NCI-H524 treated with DMSO at 0.1 percent for 48 hours (cell line): ENCODE results near the gene EIF3B.
"Not testable (repeated sequence)": the region's sequence is repeated elsewhere in the genome, so short reads cannot be mapped to it uniquely, and the experiment has no call there.

Experiments used
- DNase-seq: peaks from one replicate; lab custom pipeline; 2025; lab: John Stamatoyannopoulos, UW

The EIF3B gene

DNA sequence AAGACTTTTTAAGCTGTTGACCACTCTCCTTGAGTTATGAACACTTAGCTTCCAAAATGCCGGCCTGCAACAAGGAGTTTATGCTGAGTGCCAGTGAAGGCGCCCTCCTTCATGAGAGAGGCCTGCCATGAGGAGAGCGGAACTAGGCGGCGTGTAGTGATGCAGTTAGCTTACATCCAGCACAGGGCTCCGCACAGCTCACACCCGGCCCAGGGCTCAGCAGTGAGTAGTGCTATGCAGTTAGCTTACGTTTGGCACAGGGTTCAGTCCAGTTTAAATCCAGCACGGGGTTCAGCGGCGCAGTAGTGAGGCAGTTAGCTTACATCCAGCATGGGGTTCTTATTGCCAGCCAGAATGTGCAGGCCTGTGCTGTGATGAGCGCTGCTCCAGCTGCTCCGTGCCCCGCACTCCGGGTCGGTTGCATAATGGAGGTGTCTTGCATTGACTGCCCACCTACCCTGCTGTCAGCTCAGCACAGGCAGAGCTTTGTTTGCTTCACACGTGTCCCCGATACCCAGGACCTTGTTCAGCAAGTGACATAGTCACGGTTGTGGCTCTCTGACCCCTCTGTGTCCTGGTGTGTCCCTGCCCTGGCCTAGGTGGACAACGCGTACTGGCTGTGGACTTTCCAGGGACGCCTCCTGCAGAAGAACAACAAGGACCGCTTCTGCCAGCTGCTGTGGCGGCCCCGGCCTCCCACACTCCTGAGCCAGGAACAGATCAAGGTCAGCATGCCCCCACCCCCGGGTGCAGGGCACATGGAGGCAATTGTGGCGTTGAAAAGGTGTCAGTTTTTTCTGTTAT lies 21.9 kb downstream of the EIF3B start:
- DNase-seq, result no peak

GRCh38 chr7:2377492-2377891 lies 22.9 kb downstream of the EIF3B start:
- DNase-seq, result not testable (repeated sequence)

DNA sequence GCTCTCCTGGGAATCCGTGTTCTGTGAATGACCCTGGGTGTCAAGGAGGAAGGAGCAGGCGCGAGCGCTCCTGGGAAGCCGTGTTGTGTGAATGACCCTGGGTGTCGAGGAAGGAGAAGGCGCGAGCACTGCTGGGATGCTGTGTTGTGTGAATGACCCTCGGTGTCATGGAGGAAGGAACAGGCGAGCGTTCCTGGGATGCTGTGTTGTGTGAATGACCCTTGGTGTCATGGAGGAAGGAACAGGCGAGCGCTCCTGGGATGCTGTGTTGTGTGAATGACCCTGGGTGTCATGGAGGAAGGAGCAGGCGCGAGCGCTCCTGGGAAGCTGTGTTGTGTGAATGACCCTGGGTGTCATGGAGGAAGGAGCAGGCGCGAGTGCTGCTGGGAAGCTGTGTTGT lies 23.5 kb downstream of the EIF3B start:
- DNase-seq, result not testable (repeated sequence)

- no peak for DNase-seq
These were observed 24.5 kb downstream of the EIF3B start for GRCh38 chr7:2379161-2379560.

DNA sequence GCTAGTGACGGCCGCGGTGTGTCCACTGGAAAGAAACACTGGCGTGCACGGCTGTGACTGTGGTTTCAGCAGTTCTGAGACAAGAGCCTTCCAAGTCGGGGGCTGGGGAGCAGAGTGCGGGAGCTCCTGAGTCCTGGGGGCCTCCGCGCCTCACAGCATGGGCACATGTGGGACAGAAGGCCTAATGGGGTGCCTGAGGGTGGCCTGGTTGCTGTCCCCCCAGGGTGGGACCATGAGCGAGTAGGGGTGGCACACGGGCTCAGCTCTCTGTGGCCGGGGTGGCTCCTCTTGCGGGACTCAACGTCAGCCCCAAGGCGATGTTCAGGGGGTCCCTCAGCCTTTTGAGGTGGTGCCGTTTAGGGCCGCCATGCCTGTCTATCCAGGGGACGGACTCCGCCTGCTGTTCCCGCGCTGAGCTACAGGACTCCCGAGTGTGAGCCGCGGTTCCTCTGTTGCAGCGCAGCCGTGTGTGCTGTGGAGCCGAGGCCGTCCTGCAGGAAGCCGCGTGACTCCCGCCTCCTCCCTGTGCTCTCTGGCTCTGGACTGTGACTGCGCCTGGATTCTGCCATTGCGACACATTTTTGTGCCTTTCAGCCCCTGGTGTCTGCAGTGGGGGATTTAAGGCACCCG lies 25.3 kb downstream of the EIF3B start:
- DNase-seq, result no peak

DNA sequence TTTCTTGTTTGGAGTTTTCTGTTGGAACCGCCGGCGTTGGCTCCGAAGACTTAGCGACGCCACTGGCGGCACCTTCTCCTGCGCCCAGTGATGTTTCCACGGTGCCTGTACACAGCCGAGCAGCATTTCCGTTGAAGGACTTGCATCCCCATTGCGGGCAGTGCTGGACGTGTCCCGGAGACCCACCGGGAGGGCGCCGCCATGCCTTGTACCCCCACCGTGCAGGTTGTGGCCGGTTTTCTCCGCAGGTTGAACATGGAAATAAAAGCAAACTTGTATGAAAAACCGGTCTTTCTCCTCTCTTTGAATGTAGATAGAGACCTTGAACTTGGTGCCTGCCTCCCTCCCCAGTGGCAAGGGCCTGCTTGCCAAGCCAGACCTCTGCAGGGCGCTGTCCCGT lies 25.8 kb downstream of the EIF3B start:
- DNase-seq, result no peak

DNA sequence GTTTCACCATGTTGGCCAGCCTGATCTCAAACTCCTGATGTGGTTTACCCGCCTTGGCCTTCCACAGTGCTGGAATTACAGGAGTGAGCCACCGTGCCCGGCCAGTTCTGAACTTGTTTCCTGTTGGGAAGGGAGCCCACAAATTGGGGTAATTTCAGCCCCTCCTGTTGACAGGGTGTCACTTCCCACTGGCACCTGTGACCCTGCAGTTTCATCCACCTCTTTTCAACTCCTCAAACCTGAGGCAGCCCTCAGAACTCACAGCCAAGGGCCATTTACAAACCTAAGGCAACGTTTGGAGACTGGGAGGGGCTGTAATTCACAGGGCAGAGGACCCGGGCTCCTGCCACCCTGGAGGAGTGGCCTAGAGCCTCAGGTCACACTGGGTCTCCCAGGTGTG lies 26.6 kb downstream of the EIF3B start:
- no peak for DNase-seq

- DNase-seq, result no peak
These were observed 27.4 kb downstream of the EIF3B start for GRCh38 chr7:2381881-2382509.

GRCh38 chr7:2383543-2384274 lies 29.1 kb downstream of the EIF3B start:
- DNase-seq, result peak; percentile 64

DNA sequence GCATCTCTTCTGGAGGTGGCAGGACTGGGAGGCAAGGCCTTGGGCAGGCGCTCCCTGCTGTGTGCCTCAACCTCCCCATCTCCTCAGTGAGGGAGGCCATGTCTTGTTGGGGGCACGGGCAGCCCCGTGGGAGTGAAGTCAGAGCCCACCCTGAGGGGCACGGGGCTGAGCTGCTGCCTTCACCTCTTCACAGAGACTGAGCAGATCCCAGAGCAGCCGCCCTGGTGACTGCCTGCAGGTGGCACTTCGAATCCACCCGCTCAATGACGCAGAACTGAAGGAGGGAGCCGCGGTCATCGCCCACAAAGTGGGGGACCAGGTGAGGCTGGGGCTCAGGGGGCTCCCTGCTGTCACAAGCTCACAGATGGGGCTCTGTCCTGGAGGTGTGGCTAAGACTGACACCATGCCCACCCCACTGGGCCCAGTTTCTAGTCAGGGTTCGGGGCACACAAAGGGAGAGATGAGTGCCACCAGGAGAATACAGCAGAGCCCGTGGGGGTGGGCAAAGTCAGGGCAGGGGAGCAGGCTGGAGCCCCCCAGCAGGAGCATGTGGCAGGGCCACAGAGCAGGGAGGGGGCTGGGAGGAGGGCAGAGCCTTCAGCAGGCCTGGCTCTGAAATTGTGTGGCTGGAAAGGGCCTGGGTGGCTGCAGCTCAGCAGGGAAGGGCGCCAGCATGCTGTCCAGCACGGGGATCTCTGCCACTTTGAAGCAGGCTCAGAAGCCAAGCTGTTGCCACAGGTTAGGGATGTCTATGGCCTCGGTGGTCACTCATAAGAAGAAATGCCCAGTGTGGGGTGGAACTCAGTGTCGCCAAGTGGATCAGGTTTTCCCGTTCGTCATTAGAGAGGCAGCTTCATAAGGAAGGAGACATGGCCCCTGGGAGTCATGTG lies 30.0 kb downstream of the EIF3B start:
- no peak for DNase-seq

GRCh38 chr7:2386122-2386521 lies 31.5 kb downstream of the EIF3B start:
- not testable (repeated sequence) for DNase-seq

DNA sequence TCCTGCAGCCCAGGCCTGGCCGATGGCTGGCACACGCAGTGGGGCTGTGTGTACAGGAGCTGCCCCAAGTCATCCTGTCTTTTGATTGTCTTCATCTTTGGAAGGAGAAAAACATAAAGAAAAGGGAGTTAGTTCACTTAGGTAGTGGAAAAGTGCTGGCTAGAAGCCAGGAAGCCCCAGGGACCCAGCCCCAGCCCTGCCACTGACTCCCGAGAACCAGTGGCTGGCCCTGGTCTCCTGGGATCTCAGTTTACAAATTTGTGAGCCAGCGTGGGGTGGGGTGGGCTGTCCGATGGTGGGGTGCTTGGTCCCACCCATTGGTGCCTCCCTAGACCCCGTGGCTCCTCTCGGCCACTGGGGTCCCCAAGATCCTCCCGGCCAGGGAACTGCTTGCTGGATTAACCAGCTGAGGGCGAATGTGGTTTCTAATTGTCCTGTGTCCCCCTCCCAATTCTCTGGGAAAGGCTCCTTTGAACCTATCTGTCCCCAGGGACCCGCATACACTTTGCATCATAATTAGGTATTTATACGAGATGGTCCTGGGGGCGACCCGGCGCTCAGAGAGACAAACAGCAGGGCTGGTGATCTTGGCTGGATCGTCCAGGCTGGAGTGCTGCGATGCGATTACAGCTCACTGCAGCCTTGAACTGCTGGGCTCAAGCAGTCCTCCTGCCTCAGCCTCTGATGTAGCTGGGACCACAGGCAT lies 32.5 kb downstream of the EIF3B start:
- DNase-seq, result no peak

- DNase-seq, result no peak
These were observed 33.4 kb downstream of the EIF3B start for GRCh38 chr7:2387897-2388636.

- no peak for DNase-seq
These were observed 34.0 kb downstream of the EIF3B start for GRCh38 chr7:2388637-2388954.

GRCh38 chr7:2390020-2390816 lies 35.6 kb downstream of the EIF3B start:
- DNase-seq, result not testable (repeated sequence)

DNA sequence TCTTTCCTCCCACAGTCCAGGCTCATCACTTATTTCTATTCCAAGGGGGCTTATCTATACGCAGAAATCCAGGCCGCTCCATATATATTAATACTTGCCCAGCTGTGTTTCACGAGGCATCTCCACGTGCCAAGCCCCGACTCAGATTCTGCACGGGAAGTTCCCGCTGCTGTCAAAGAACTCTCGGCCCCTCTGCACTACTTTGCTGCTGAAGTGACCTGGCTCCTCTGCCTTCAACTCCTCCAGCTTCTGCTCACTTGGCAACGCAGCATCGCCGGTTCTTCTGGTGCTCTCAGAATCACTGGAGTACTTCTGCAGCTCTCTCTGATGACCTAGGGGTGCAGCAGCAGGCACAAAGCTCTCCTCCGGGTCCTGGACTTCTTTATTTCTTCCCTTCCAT lies 39.1 kb downstream of the EIF3B start:
- no peak for DNase-seq

DNA sequence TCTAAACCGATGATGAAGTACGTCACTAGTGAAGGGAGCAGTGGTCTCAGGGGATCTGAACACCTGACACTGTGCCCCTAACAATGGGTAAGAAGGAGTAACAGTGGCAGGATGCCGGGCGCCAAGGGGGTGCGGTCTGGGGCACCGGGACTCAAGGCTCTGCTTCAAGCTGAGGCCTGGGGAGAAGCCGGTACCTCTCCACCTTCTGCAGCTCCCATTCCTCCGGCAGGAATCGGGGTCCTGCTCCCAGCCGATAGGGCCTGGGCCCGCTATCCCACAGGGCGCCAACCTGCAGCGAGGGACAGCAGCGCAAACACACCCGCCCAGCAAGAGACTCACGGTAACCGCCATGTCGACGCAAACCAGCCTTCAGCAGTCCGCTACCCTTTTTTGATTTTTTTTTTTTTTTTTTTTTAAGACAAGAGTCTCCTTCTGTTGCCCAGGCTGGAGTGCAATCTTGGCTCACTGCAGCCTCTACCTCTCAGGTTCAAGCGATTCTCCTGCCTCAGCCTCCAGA lies 40.0 kb downstream of the EIF3B start:
- DNase-seq, result no peak

DNA sequence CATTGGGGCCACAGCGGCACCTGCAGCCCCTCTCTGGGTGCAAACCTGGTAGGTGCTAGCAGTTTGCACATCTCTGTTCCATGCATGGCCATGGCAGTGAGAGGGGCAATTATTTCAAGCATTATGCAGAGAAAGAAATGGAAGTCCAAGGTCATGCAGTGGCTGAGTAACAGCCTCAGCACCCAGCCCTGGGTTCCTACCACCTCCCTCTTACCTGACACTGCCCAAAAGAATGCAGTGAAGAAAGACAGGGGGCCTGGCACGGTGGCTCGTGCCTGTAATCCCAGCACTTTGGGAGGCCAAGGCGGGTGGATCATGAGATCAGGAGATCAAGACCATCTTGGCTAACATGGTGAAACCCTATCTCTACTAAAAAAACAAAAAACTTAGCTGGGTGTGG lies 43.9 kb downstream of the EIF3B start:
- no peak for DNase-seq
